ENCODE data around the gene RHOG.
"Not testable (repeated sequence)": the region's sequence is repeated elsewhere in the genome, so short reads cannot be mapped to it uniquely, and the experiment has no call there.

The RHOG gene

GRCh38 chr11:3809624-3809928, 31.2 kb downstream of the RHOG start:
- no peak for DNase-seq

- DNase-seq, result no peak
These were observed 31.7 kb downstream of the RHOG start for GRCh38 chr11:3808861-3809623.

GRCh38 chr11:3807909-3808860, 32.6 kb downstream of the RHOG start, which contains the start of gene PGAP2:
TSS of gene PGAP2 (plus strand) at chr11:3808560. CDS start at chr11:3811260, 2,700 bp downstream.
- DNase-seq, result peak; percentile 86

- DNase-seq, result no peak
These were observed 36.8 kb downstream of the RHOG start for GRCh38 chr11:3803726-3804495.

GRCh38 chr11:3802011-3802790, 38.6 kb downstream of the RHOG start:
- DNase-seq, result no peak

- DNase-seq, result no peak
These were observed 40.9 kb downstream of the RHOG start for GRCh38 chr11:3799873-3800272.

- no peak for DNase-seq
These were observed 41.6 kb downstream of the RHOG start for GRCh38 chr11:3799143-3799542.

- peak; percentile 99 for DNase-seq
These were observed 43.2 kb downstream of the RHOG start, which contains the start of gene NUP98 for GRCh38 chr11:3797329-3798090. TSS of gene NUP98 (minus strand) at chr11:3797554. CDS start at chr11:3782117, 15,437 bp downstream.

- DNase-seq, result no peak
These were observed 43.9 kb downstream of the RHOG start for GRCh38 chr11:3796801-3797328.

GRCh38 chr11:3796346-3796745, 44.4 kb downstream of the RHOG start:
- no peak for DNase-seq

- no peak for DNase-seq
These were observed 44.8 kb downstream of the RHOG start for GRCh38 chr11:3796002-3796311.

GRCh38 chr11:3795131-3796001, 45.4 kb downstream of the RHOG start:
- no peak for DNase-seq

- not testable (repeated sequence) for DNase-seq
These were observed 46.4 kb downstream of the RHOG start for GRCh38 chr11:3794387-3794786.

GRCh38 chr11:3786781-3787428, 53.9 kb downstream of the RHOG start:
- no peak for DNase-seq

GRCh38 chr11:3783611-3784010, 57.1 kb downstream of the RHOG start:
- DNase-seq, result no peak

- no peak for DNase-seq
These were observed 57.8 kb downstream of the RHOG start for GRCh38 chr11:3782963-3783362.

- no peak for DNase-seq
These were observed 59.3 kb downstream of the RHOG start for GRCh38 chr11:3781423-3781822.

All from right kidney (tissue), 1 donor.